Activated CD8-positive, alpha-beta T cell treated with anti-CD3 and anti-CD28 coated beads for 36 hours (primary cell): ENCODE measurements around the gene NRF1. TPM values are rescaled to one million over a fixed set of nuclear protein-coding genes. Genes with fewer than 3 reads are reported as not detected.

ENCODE experiments used
- ATAC-seq: fragments of 200-7000 bp; cut with Tn5 transposase; one replicate; pipeline ENCODE4 v1.10.0; 2021; ENCODE audit warnings: mild to moderate bottlenecking, moderate library complexity
- CTCF ChIA-PET: fragments of 350-600 bp; sonication (Branson Sonifier 250); formaldehyde crosslinking; loops from one replicate; lab custom pipeline; 2021; ENCODE audit warnings: antibody characterized with exemption; lab: Charles Lee
- POLR2A ChIA-PET: fragments of 350-600 bp; sonication (Branson Sonifier 250); formaldehyde crosslinking; loops from one replicate; lab custom pipeline; 2021; ENCODE audit warnings: antibody characterized with exemption; lab: Charles Lee
- DNase-seq: peaks from one replicate; pipeline ENCODE4 v3.0.0-alpha.2; 2020
- H3K27ac Mint-ChIP-seq: one replicate; pipeline ENCODE4 v1.8.0; 2021; ENCODE audit warnings: mild to moderate bottlenecking, mixed read lengths
- H3K27me3 Mint-ChIP-seq: one replicate; pipeline ENCODE4 v1.8.0; 2021; ENCODE audit warnings: mixed read lengths
- H3K36me3 Mint-ChIP-seq: one replicate; pipeline ENCODE4 v1.8.0; 2021; ENCODE audit warnings: low read depth, mixed read lengths
- H3K4me1 Mint-ChIP-seq: one replicate; pipeline ENCODE4 v1.8.0; 2021; ENCODE audit warnings: low read depth, mixed read lengths
- H3K4me3 Mint-ChIP-seq: one replicate; pipeline ENCODE4 v1.8.0; 2021; ENCODE audit warnings: mild to moderate bottlenecking, moderate library complexity, mixed read lengths
- H3K9me3 Mint-ChIP-seq: one replicate; pipeline ENCODE4 v1.8.0; 2021; ENCODE audit warnings: mixed read lengths
- CTCF ChIP-seq: fragments of 200-600 bp; IDR thresholded peaks from one replicate; pipeline ENCODE4 v1.8.0; 2022; ENCODE audit warnings: antibody characterized with exemption, mild to moderate bottlenecking
- intact Hi-C: fragments of 100-400 bp; cut with micrococcal nuclease; formaldehyde crosslinking; loops from one replicate; pipeline ENCODE4 v1.10.0; 2022
- total RNA-seq, 2 experiments: library from RNA; stranded (reverse); gene quantifications; one replicate each; pipeline ENCODE4 v1.2.3, GENCODE V29; 2021

The NRF1 gene
- total RNA-seq, 2 experiments from 2014 or later: 23.3 to 23.9 TPM

DNA sequence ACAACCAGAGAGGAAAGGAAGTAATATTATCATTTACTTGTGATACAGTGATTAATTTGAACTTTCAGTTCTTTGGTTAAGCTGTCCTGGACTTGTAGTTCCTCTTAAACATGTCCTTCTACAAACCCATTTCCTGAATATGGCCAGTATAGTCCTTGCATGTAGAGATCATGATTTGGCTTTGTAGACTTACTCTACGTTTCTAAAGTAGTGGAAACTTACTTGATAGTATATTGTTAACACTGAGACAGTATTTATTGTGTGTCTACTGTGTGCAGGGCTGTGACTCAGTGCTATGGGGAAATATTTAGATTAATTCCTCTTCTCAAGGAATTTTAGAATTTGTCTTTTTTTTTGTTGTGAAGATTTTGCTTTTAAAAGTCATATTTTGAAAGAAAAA is 109.5 kb downstream of the NRF1 start:
- no peak for DNase-seq
- POLR2A ChIA-PET: interaction anchor here (1.5 kb wide), 1 partner anchor 435 kb away, joined by 3 read pairs; no protein-coding TSS in a partner anchor

DNA sequence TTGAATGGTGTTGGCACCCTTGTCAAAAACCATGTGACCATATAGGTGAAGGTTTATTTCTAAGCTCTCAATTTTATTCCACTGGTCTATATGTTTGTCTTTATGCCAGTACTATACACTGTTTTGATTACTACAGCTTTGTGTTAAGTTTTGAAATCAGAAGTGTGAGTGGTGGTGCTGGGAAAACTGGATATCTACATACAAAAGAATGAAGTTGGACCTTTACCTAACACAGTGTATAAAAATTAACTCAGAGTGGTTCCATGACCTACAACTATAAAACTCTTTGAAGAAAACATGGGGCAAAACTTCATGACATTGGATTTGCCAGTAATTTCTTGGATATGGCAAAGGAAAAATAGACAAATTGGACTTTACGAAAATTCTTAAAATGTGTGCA is 112.2 kb downstream of the NRF1 start:
- peaks cover 32% of the 10 kb centered on the region for H3K36me3 Mint-ChIP-seq
- CTCF ChIA-PET: no interaction called here
- peaks cover 4% of the 10 kb centered on the region for H3K4me1 Mint-ChIP-seq
- DNase-seq: no peak
- no peaks in the 10 kb centered on the region for H3K9me3 Mint-ChIP-seq
- no peak overlapping the region for H3K4me3 Mint-ChIP-seq
- POLR2A ChIA-PET: no interaction called here
- H3K27ac Mint-ChIP-seq: no peak overlapping the region
- no peak for TF ChIP-seq CTCF
- no peak for ATAC-seq
- intact Hi-C loops: no loop called here
- no peaks in the 10 kb centered on the region for H3K27me3 Mint-ChIP-seq

More for the DNA sequence above, 109.5 kb downstream of the NRF1 start:
- Mint-ChIP-seq H3K27ac (no peak overlapping the region), H3K4me1 (peaks cover 4% of the 10 kb centered on the region), H3K27me3 (no peaks in the 10 kb centered on the region), H3K4me3 (no peak overlapping the region), H3K9me3 (no peaks in the 10 kb centered on the region), H3K36me3 (peaks cover 34% of the 10 kb centered on the region)
- ATAC-seq: no peak
- intact Hi-C loops: no loop called here
- CTCF ChIA-PET: interaction anchor here (1.9 kb wide), 1 partner anchor 11 kb away, joined by 5 read pairs; no protein-coding TSS in a partner anchor
- TF ChIP-seq CTCF: no peak

- ChIA-PET CTCF (no interaction called here), POLR2A (interaction anchor here (0.7 kb wide), 1 partner anchor 14 kb away, joined by 3 read pairs; no protein-coding TSS in a partner anchor)
- ATAC-seq (no peak), DNase-seq (no peak)
- Mint-ChIP-seq H3K4me3 (no peak overlapping the region), H3K9me3 (no peaks in the 10 kb centered on the region), H3K27me3 (no peaks in the 10 kb centered on the region), H3K27ac (no peak overlapping the region), H3K4me1 (no peaks in the 10 kb centered on the region), H3K36me3 (peaks cover 26% of the 10 kb centered on the region)
- intact Hi-C loops: no loop called here
- no peak for TF ChIP-seq CTCF
Measured at GRCh38 chr7:129724796-129725195, 113.3 kb downstream of the NRF1 start.

GRCh38 chr7:129728875-129729467 is 117.5 kb downstream of the NRF1 start:
- H3K27ac Mint-ChIP-seq: no peak overlapping the region
- H3K36me3 Mint-ChIP-seq: peaks cover 28% of the 10 kb centered on the region
- H3K27me3 Mint-ChIP-seq: no peaks in the 10 kb centered on the region
- DNase-seq (no peak), ATAC-seq (no peak)
- no peaks in the 10 kb centered on the region for H3K4me1 Mint-ChIP-seq
- H3K4me3 Mint-ChIP-seq: no peak overlapping the region
- intact Hi-C loops: no loop called here
- no peaks in the 10 kb centered on the region for H3K9me3 Mint-ChIP-seq
- CTCF ChIA-PET: no interaction called here
- POLR2A ChIA-PET: interaction anchor here (0.6 kb wide), 1 partner anchor 20 kb away, joined by 3 read pairs; no protein-coding TSS in a partner anchor
- no peak for TF ChIP-seq CTCF

GRCh38 chr7:129729511-129729910 is 118.0 kb downstream of the NRF1 start:
- DNase-seq (no peak), ATAC-seq (no peak)
- TF ChIP-seq CTCF: no peak
- Mint-ChIP-seq H3K9me3 (no peaks in the 10 kb centered on the region), H3K27ac (no peak overlapping the region), H3K4me1 (no peaks in the 10 kb centered on the region), H3K27me3 (no peaks in the 10 kb centered on the region), H3K36me3 (peaks cover 27% of the 10 kb centered on the region), H3K4me3 (no peak overlapping the region)
- ChIA-PET CTCF (no interaction called here), POLR2A (no interaction called here)
- intact Hi-C loops: no loop called here
